Lung (tissue), 12 donors: ENCODE data around the gene PHF2. TPM values are rescaled to one million over a fixed set of nuclear protein-coding genes. Genes with fewer than 3 reads are reported as not detected.

ENCODE experiments used
- ATAC-seq: fragments of 200-7000 bp; cut with Tn5 transposase; one replicate; pipeline ENCODE4 v1.9.1; 2020; ENCODE audit warnings: moderate number of reproducible peaks; ENCODE audit not compliant: insufficient read depth, low FRiP score
- DNase-seq, 3 donors: peaks; one replicate each; pipeline ENCODE4 v3.0.0-alpha.2; 2013 to 2017
- H3K27ac ChIP-seq, 2 donors: one replicate each; pipeline ENCODE4 v1.5.1; 2013; ENCODE audit warnings: mild to moderate bottlenecking in 2 of 2, moderate library complexity in 2 of 2, control low read depth in 1 of 2, inconsistent platforms in 1 of 2, low read depth in 1 of 2, low read length in 1 of 2
- H3K27me3 ChIP-seq, 3 donors: one replicate each; pipeline ENCODE4 v1.5.1; 2013; ENCODE audit warnings: low read length in 2 of 3; ENCODE audit not compliant: control insufficient read depth in 3 of 3, insufficient read depth in 3 of 3
- H3K36me3 ChIP-seq, 4 donors: one replicate each; pipeline ENCODE4 v1.5.1; 2013; ENCODE audit warnings: low read length in 4 of 4, mild to moderate bottlenecking in 1 of 4, moderate library complexity in 1 of 4; ENCODE audit not compliant: control insufficient read depth in 4 of 4, insufficient read depth in 4 of 4
- H3K4me1 ChIP-seq, 5 donors: one replicate each; pipeline ENCODE4 v1.5.1; 2013; ENCODE audit warnings: low read length in 5 of 5, mild to moderate bottlenecking in 2 of 5, moderate library complexity in 1 of 5; ENCODE audit not compliant: control insufficient read depth in 5 of 5, insufficient read depth in 5 of 5
- H3K4me3 ChIP-seq: one replicate; pipeline ENCODE4 v1.5.1; 2013; ENCODE audit warnings: mild to moderate bottlenecking, control low read depth, moderate library complexity
- H3K9ac ChIP-seq, 2 donors: one replicate each; pipeline ENCODE4 v1.5.1; 2013; ENCODE audit warnings: low read length in 2 of 2, control low read depth in 1 of 2; ENCODE audit not compliant: insufficient read depth in 1 of 2
- H3K9me3 ChIP-seq, 4 donors: one replicate each; pipeline ENCODE4 v1.5.1; 2013; ENCODE audit warnings: low read length in 3 of 4, mild to moderate bottlenecking in 1 of 4, moderate library complexity in 1 of 4; ENCODE audit not compliant: control insufficient read depth in 4 of 4, insufficient read depth in 3 of 4
- CTCF ChIP-seq: IDR thresholded peaks from 2 replicates; pipeline ENCODE4 v1.5.1; 2012; ENCODE audit warnings: mild to moderate bottlenecking; ENCODE audit errors: control extremely low read depth, extremely low read depth
- WGBS, 2 donors: extraction: QIAGEN DNeasy Blood & Tissue Kit; methylation state at CpG; one replicate each; pipeline ENCODE4 v1.1.7; 2013; 5-methylcytosine and 5-hydroxymethylcytosine counted together
- polyA plus RNA-seq, 2 donors: library from polyadenylated mRNA; stranded (reverse); fragments of 200-250 nt; gene quantifications; one replicate each; pipeline ENCODE4 v1.2.1, GENCODE V29; 2013
- total RNA-seq, 2 donors: library from RNA; depleted of rRNA in 1 of 2; stranded (reverse); fragments of >200 nt in 1 of 2; gene quantifications; one replicate each; pipeline ENCODE4 v1.2.1, GENCODE V29; 2014 to 2021
- donor health status: control.
- donor health status: control.
- donor health status: Bipolar disorder and iron deficiency.
- donor health status: healthy.
- donor health status: DM: yes; HTN: yes; CAD: no.

The PHF2 gene
- total and polyA plus RNA-seq, 4 donors = 20.1 to 33.6 (median 30.2) TPM

- TF ChIP-seq CTCF = no peak
- H3K27ac ChIP-seq = no peak overlapping the region
- 84 to 91% methylated on average over 4 of the region's 4 CpGs for WGBS, 2 donors
- no peaks in the 10 kb centered on the region for H3K27me3 ChIP-seq
- no peaks in the 10 kb centered on the region for H3K9me3 ChIP-seq
- no peak overlapping the region for H3K4me3 ChIP-seq
- ATAC-seq (no peak), DNase-seq (no peak)
- no peak overlapping the region for H3K9ac ChIP-seq
- peaks cover 0 to 13% (median 7%) of the 10 kb centered on the region in 5 donors for H3K4me1 ChIP-seq
- peaks cover 8 to 28% (median 22%) of the 10 kb centered on the region in 4 donors for H3K36me3 ChIP-seq
Observed at GRCh38 chr9:93565089-93565488, 11.3 kb upstream of the PHF2 start.

GRCh38 chr9:93566408-93567270, 9.7 kb upstream of the PHF2 start:
- Histone ChIP-seq H3K9ac (peak overlapping the region; percentile 67 to 77), H3K9me3 (peaks cover 0 to 3% (median 0%) of the 10 kb centered on the region in 4 donors), H3K4me3 (peak overlapping the region; percentile 24), H3K36me3 (peaks cover 8 to 24% (median 20%) of the 10 kb centered on the region in 4 donors), H3K27ac (peak overlapping the region; percentile 94 to 96), H3K27me3 (no peaks in the 10 kb centered on the region), H3K4me1 (peaks cover 0 to 13% (median 7%) of the 10 kb centered on the region in 5 donors)
- 1% methylated on average over 51 to 69 of the region's 69 CpGs for WGBS, 2 donors
- DNase-seq (peak; percentile 97 to 99 (median 99)), ATAC-seq (peak; percentile 99)
- TF ChIP-seq CTCF = peak; percentile 93

- Histone ChIP-seq H3K27ac (peak overlapping the region; percentile 94 to 96), H3K9me3 (peaks cover 0 to 3% (median 0%) of the 10 kb centered on the region in 4 donors), H3K9ac (peak overlapping the region; percentile 67 to 77), H3K4me1 (peaks cover 0 to 13% (median 7%) of the 10 kb centered on the region in 5 donors), H3K4me3 (peak overlapping the region; percentile 24), H3K36me3 (peaks cover 8 to 16% (median 14%) of the 10 kb centered on the region in 4 donors), H3K27me3 (no peaks in the 10 kb centered on the region)
- peak in 2 of 3 donors; percentile 37 to 48 for DNase-seq
- TF ChIP-seq CTCF = no peak
- 60 to 69% methylated on average over 15 of the region's 15 CpGs for WGBS, 2 donors
- ATAC-seq = peak; percentile 0
Observed at GRCh38 chr9:93567271-93567959, 9.0 kb upstream of the PHF2 start.
